H1 (cell line): ENCODE measurements around the gene PEX5L. TPM values are rescaled to one million over a fixed set of nuclear protein-coding genes. Genes with fewer than 3 reads are reported as not detected.

Experiments
- CTCF ChIA-PET: fragments of 300-600 bp; sonication (Branson Sonifier 250); formaldehyde crosslinking; loops from one replicate; lab custom pipeline; 2021; ENCODE audit not compliant: partially characterized antibody; lab: Charles Lee
- POLR2A ChIA-PET: fragments of 300-600 bp; sonication (Branson Sonifier 250); formaldehyde crosslinking; loops from one replicate; lab custom pipeline; 2021; ENCODE audit warnings: inconsistent platforms; ENCODE audit not compliant: partially characterized antibody; lab: Charles Lee
- DNase-seq, 2 experiments: peaks; one replicate each; pipeline versions ENCODE4 v3.0.0 to v3.0.0-alpha.2; 2010 to 2022; ENCODE audit warnings: low spot score in 2 of 2, low read depth in 1 of 2, mixed read lengths in 1 of 2
- FAIRE-seq: peaks from 2 replicates; lab custom pipeline; 2011; peaks lifted over from hg19 to GRCh38; lab: Jason Lieb, UNC
- H2AFZ ChIP-seq: 2 replicates; pipeline ENCODE4 v1.8.1; 2012; ENCODE audit warnings: low read length, inconsistent platforms
- H2AK5ac ChIP-seq: 2 replicates; pipeline ENCODE4 v1.6.1; 2013; ENCODE audit warnings: low read depth, low read length
- H2BK120ac ChIP-seq: replicated peaks from 2 replicates; pipeline ENCODE3; 2013; ENCODE audit warnings: low read depth, low read length, inconsistent platforms
- H2BK12ac ChIP-seq: 2 replicates; pipeline ENCODE4 v1.6.1; 2013; ENCODE audit warnings: low read depth, low read length
- H2BK15ac ChIP-seq: 2 replicates; pipeline ENCODE4 v1.6.1; 2013; ENCODE audit warnings: low read length
- H2BK20ac ChIP-seq: 2 replicates; pipeline ENCODE4 v1.6.1; 2013; ENCODE audit warnings: low read length
- H2BK5ac ChIP-seq: 2 replicates; pipeline ENCODE4 v1.6.1; 2013; ENCODE audit warnings: low read depth, low read length
- H3K14ac ChIP-seq: 2 replicates; pipeline ENCODE4 v1.6.1; 2013; ENCODE audit warnings: inconsistent platforms; ENCODE audit not compliant: insufficient read length
- H3K18ac ChIP-seq: 2 replicates; pipeline ENCODE4 v1.6.1; 2013; ENCODE audit warnings: low read length; ENCODE audit errors: extremely low read depth
- H3K23ac ChIP-seq: 2 replicates; pipeline ENCODE4 v1.6.1; 2013; ENCODE audit warnings: inconsistent platforms; ENCODE audit not compliant: insufficient read length
- H3K23me2 ChIP-seq: 2 replicates; pipeline ENCODE4 v1.6.1; 2013; ENCODE audit warnings: low read depth, low read length
- H3K27ac ChIP-seq: 2 replicates; pipeline ENCODE4 v1.6.1; 2011; ENCODE audit warnings: low read depth, low read length, inconsistent platforms
- H3K27me3 ChIP-seq, 4 experiments: replicated peaks in 1 of 4; 1 replicate in 1 of 4; 2 replicates in 3 of 4; pipeline versions ENCODE4 v1.6.1 to v1.8.1; 2011 to 2013; ENCODE audit warnings: low read length in 3 of 4, mild to moderate bottlenecking in 3 of 4, inconsistent platforms in 2 of 4, mixed read lengths in 2 of 4, moderate library complexity in 1 of 4; ENCODE audit not compliant: control insufficient read depth in 3 of 4, insufficient read depth in 3 of 4; ENCODE audit errors: extremely low read depth in 1 of 4
- H3K36me3 ChIP-seq, 4 experiments: 2 replicates each; pipeline versions ENCODE4 v1.6.1 to v1.8.1; 2011 to 2013; ENCODE audit warnings: mild to moderate bottlenecking in 4 of 4, low read length in 3 of 4, moderate library complexity in 2 of 4, control low read depth in 1 of 4, inconsistent platforms in 1 of 4; ENCODE audit not compliant: insufficient read depth in 4 of 4, control insufficient read depth in 2 of 4
- H3K4ac ChIP-seq: replicated peaks from 2 replicates; pipeline ENCODE3; 2013; ENCODE audit warnings: low read length, low read depth, mixed read lengths, inconsistent platforms; ENCODE audit not compliant: insufficient read length
- H3K4me1 ChIP-seq, 4 experiments: replicated peaks in 1 of 4; 1 replicate in 1 of 4; 2 replicates in 3 of 4; pipeline versions ENCODE4 v1.6.1 to v1.8.1; 2011 to 2013; ENCODE audit warnings: low read length in 3 of 4, inconsistent platforms in 2 of 4, mixed read lengths in 1 of 4; ENCODE audit not compliant: insufficient read depth in 4 of 4, control insufficient read depth in 3 of 4
- H3K4me2 ChIP-seq, 2 experiments: 2 replicates each; pipeline versions ENCODE4 v1.6.1 to v1.8.1; 2011 to 2013; ENCODE audit warnings: low read depth in 2 of 2, low read length in 2 of 2, control low read depth in 1 of 2, inconsistent platforms in 1 of 2, mild to moderate bottlenecking in 1 of 2; ENCODE audit not compliant: insufficient read depth in 1 of 2
- H3K4me3 ChIP-seq, 4 experiments: fragments of 200-600, 300-600 bp in 1 of 4; sonication (generic), shearing (Covaris generic), sonication (Bioruptor Twin) in 1 of 4; 2 replicates each; pipeline versions ENCODE4 v1.5.1 to v1.8.1; 2011 to 2016; ENCODE audit warnings: low read length in 4 of 4, low read depth in 3 of 4, control low read depth in 2 of 4, inconsistent platforms in 2 of 4, mild to moderate bottlenecking in 2 of 4, mixed read lengths in 1 of 4, moderate library complexity in 1 of 4; ENCODE audit not compliant: insufficient read depth in 2 of 4; ENCODE audit errors: extremely low read depth in 1 of 4
- H3K56ac ChIP-seq: replicated peaks from 2 replicates; pipeline ENCODE3; 2013; ENCODE audit warnings: low read depth, mild to moderate bottlenecking, mixed read lengths, low read length, inconsistent platforms; ENCODE audit not compliant: insufficient read length
- H3K79me1 ChIP-seq: 2 replicates; pipeline ENCODE4 v1.6.1; 2013; ENCODE audit warnings: low read depth, low read length, control low read depth
- H3K79me2 ChIP-seq, 2 experiments: 2 replicates each; pipeline versions ENCODE4 v1.6.1 to v1.8.1; 2012 to 2013; ENCODE audit warnings: low read length in 2 of 2, mild to moderate bottlenecking in 2 of 2, inconsistent platforms in 1 of 2; ENCODE audit not compliant: insufficient read depth in 2 of 2, control insufficient read depth in 1 of 2
- H3K9ac ChIP-seq, 4 experiments: replicated peaks in 1 of 4; 1 replicate in 1 of 4; 2 replicates in 3 of 4; pipeline versions ENCODE4 v1.6.1 to v1.8.1; 2011 to 2013; ENCODE audit warnings: low read depth in 3 of 4, low read length in 3 of 4, control low read depth in 2 of 4, mild to moderate bottlenecking in 2 of 4, moderate library complexity in 2 of 4, inconsistent platforms in 1 of 4; ENCODE audit errors: extremely low read depth in 1 of 4
- H3K9me3 ChIP-seq, 2 experiments: 2 replicates each; pipeline versions ENCODE4 v1.6.1 to v1.8.1; 2012 to 2013; ENCODE audit warnings: mild to moderate bottlenecking in 2 of 2, moderate library complexity in 2 of 2, control low read depth in 1 of 2, inconsistent platforms in 1 of 2, low read depth in 1 of 2, low read length in 1 of 2, mixed read lengths in 1 of 2; ENCODE audit not compliant: insufficient read depth in 2 of 2
- H4K20me1 ChIP-seq, 2 experiments: replicated peaks in 1 of 2; 2 replicates each; pipeline versions ENCODE3 to v1.8.1; 2011 to 2013; ENCODE audit warnings: inconsistent platforms in 2 of 2, low read length in 2 of 2, mild to moderate bottlenecking in 1 of 2; ENCODE audit not compliant: insufficient read depth in 2 of 2, control insufficient read depth in 1 of 2
- H4K5ac ChIP-seq: 2 replicates; pipeline ENCODE4 v1.6.1; 2013; ENCODE audit warnings: low read length, low read depth, mixed read lengths, inconsistent platforms; ENCODE audit not compliant: insufficient read length
- H4K8ac ChIP-seq: 2 replicates; pipeline ENCODE4 v1.8.0; 2013; ENCODE audit warnings: mild to moderate bottlenecking, moderate library complexity, low read length, inconsistent platforms; ENCODE audit not compliant: insufficient read depth; ENCODE audit errors: extremely low read depth
- H4K91ac ChIP-seq: replicated peaks from 2 replicates; pipeline ENCODE3; 2013; ENCODE audit warnings: low read length, mixed read lengths, inconsistent platforms; ENCODE audit not compliant: insufficient read length
- CBX5 ChIP-seq: fragments of 300-800, 300-1000 bp; sonication (generic); IDR thresholded peaks from 2 replicates; pipeline ENCODE4 v1.7.1; 2016; ENCODE audit warnings: antibody characterized with exemption, low read length, low read depth
- CREB1 ChIP-seq: IDR thresholded peaks from 2 replicates; pipeline ENCODE4 v1.6.1; 2012; ENCODE audit warnings: inconsistent platforms
- CTBP2 ChIP-seq: IDR thresholded peaks from 2 replicates; pipeline ENCODE4 v1.7.0; 2011; ENCODE audit warnings: borderline replicate concordance, mild to moderate bottlenecking, moderate library complexity, mixed read lengths, low read length; ENCODE audit not compliant: insufficient read depth, insufficient read length
- EGR1 ChIP-seq: IDR thresholded peaks from 2 replicates; pipeline ENCODE4 v1.6.1; 2011; ENCODE audit warnings: low read depth, low read length, borderline replicate concordance
- KDM1A ChIP-seq: fragments of 200-600, 300-600 bp; sonication (generic); IDR thresholded peaks from 2 replicates; pipeline ENCODE4 v1.7.1; 2016; ENCODE audit warnings: mild to moderate bottlenecking, low read length, borderline replicate concordance
- POLR2AphosphoS5 ChIP-seq: IDR thresholded peaks from 2 replicates; pipeline ENCODE4 v1.6.1; 2011; ENCODE audit warnings: low read depth, low read length
- RFX5 ChIP-seq: IDR thresholded peaks from 2 replicates; pipeline ENCODE4 v1.6.1; 2011; ENCODE audit warnings: low read depth, low read length, improper control_type of control experiment, borderline replicate concordance
- SAP30 ChIP-seq: fragments of 300-600 bp; sonication (generic); IDR thresholded peaks from 2 replicates; pipeline ENCODE4 v1.7.1; 2012; ENCODE audit warnings: low read length, moderate library complexity, mild to moderate bottlenecking, inconsistent platforms; ENCODE audit not compliant: insufficient read depth, insufficient replicate concordance
- SIX5 ChIP-seq: IDR thresholded peaks from 2 replicates; pipeline ENCODE4 v1.6.1; 2011; ENCODE audit warnings: mild to moderate bottlenecking, low read depth, low read length
- SRF ChIP-seq: IDR thresholded peaks from 2 replicates; pipeline ENCODE4 v1.6.1; 2011; ENCODE audit warnings: mild to moderate bottlenecking, low read depth, low read length, moderate library complexity
- TCF12 ChIP-seq: IDR thresholded peaks from 2 replicates; pipeline ENCODE4 v1.6.1; 2011; ENCODE audit warnings: low read depth, mild to moderate bottlenecking, low read length
- ZNF274 ChIP-seq: IDR thresholded peaks from 2 replicates; pipeline ENCODE4 v1.7.0; 2012; ENCODE audit warnings: low read length, borderline replicate concordance; ENCODE audit errors: extremely low read depth
- WGBS, 2 experiments: shearing (Covaris generic) in 1 of 2; methylation state at CpG; one replicate each; pipeline versions ENCODE4 v1.1.6 to v1.1.7; 2013 to 2015; ENCODE audit warnings: low lambda C conversion rate in 2 of 2, mixed read lengths in 2 of 2, inconsistent platforms in 1 of 2, low coverage in 1 of 2, missing lambda C conversion rate in 1 of 2; ENCODE audit not compliant: insufficient replicate concordance in 2 of 2, insufficient coverage in 1 of 2, insufficient read length in 1 of 2; ENCODE audit errors: extremely low coverage in 1 of 2, missing lambda C conversion rate in 1 of 2; 5-methylcytosine and 5-hydroxymethylcytosine counted together
- polyA plus RNA-seq, 7 experiments: library from polyadenylated mRNA; depleted of rRNA in 3 of 7; stranded (reverse) in 5 of 7; unstranded in 2 of 7; fragments of >200 nt in 5 of 7; fragments of 200-250 nt in 2 of 7; gene quantifications; 1 replicate in 5 of 7; 2 replicates in 1 of 7; 4 replicates in 1 of 7; pipeline versions ENCODE4 v1.2.1 to v1.2.3, GENCODE V29; 2011 to 2013; ENCODE audit warnings: missing spikeins in 2 of 7, mixed read lengths in 2 of 7
- total RNA-seq: library from RNA; stranded (reverse); fragmentation: NEBNext Ultra II Directional; extraction: Animal tissue kit (Norgen Biotek cat#: 25700); gene quantifications from 2 replicates; pipeline ENCODE4 v1.2.1, GENCODE V29; 2021
- TF ChIP-seq, protein P1 (sequence below): IDR thresholded peaks from 2 replicates; pipeline ENCODE4 v1.6.1; 2011; ENCODE audit warnings: low read length, improper control_type of control experiment

The PEX5L gene
- total and polyA plus RNA-seq, 2 of the 8 experiments (the other 6 are each of a cell fraction or from before 2014, with no cell fraction given), result 0.80 to 4.2 TPM

DNA sequence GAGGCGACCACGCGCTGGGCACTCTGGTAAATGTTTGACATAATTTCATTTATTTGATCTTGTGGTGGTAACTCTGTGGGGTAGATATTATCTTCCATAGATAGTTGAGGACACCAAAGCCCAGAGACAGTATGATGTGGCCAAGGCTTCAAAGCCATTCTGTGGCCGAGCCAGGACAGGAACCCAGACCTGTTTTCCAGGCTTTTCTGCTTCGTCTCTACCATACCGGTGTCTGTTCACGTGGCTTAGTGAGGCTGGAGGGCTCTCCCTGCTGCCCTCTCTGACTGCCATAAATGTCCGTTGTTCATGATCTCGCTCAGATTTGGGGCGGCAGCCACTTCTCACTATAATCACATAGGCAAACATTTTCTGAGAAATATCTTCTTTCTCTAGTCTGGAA lies 134.7 kb downstream of the PEX5L start:
- Histone ChIP-seq H2BK20ac (no peak overlapping the region), H4K20me1 (no peaks in the 10 kb centered on the region), H3K4ac (no peak overlapping the region), H3K23me2 (no peaks in the 10 kb centered on the region), H3K27ac (no peak overlapping the region), H3K79me2 (no peaks in the 10 kb centered on the region), H3K9ac (no peak overlapping the region), H3K23ac (no peak overlapping the region), H2BK5ac (no peak overlapping the region), H3K36me3 (no peaks in the 10 kb centered on the region), H3K79me1 (no peaks in the 10 kb centered on the region), H2AK5ac (no peak overlapping the region), H4K8ac (no peak overlapping the region), H3K4me3 (no peak overlapping the region), H3K4me2 (no peak overlapping the region), H4K91ac (no peak overlapping the region), H3K14ac (no peak overlapping the region), H2BK12ac (no peak overlapping the region), H2BK120ac (no peak overlapping the region), H3K27me3 (no peaks in the 10 kb centered on the region), H4K5ac (no peak overlapping the region), H3K4me1 (no peaks in the 10 kb centered on the region), H3K56ac (no peak overlapping the region), H3K9me3 (no peaks in the 10 kb centered on the region), H2BK15ac (no peak overlapping the region), H3K18ac (no peak overlapping the region), H2AFZ (no peak overlapping the region)
- DNase-seq, result no peak
- ChIA-PET POLR2A (no interaction called here), CTCF (no interaction called here)
- 91% methylated on average over 10 of the region's 10 CpGs; no CpG with 5 or more reads in 1 of the 2 experiments for WGBS, 2 experiments
- FAIRE-seq, result no peak
- TF ChIP-seq CREB1 (no peak), RFX5 (no peak), SAP30 (no peak), TCF12 (no peak), ZNF274 (no peak), SIX5 (no peak), CTBP2 (no peak), POLR2AphosphoS5 (no peak), CBX5 (no peak), KDM1A (no peak), EGR1 (no peak), SRF (no peak)
- TF ChIP-seq, protein P1, sequence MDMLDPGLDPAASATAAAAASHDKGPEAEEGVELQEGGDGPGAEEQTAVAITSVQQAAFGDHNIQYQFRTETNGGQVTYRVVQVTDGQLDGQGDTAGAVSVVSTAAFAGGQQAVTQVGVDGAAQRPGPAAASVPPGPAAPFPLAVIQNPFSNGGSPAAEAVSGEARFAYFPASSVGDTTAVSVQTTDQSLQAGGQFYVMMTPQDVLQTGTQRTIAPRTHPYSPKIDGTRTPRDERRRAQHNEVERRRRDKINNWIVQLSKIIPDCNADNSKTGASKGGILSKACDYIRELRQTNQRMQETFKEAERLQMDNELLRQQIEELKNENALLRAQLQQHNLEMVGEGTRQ, result no peak
